Hematopoietic multipotent progenitor cell (in vitro differentiated cells): ENCODE measurements around the gene CXCR3. TPM values are rescaled to one million over a fixed set of nuclear protein-coding genes. Genes with fewer than 3 reads are reported as not detected.

Experiments used
- DNase-seq, 3 donors: peaks; one replicate each; pipeline ENCODE4 v3.0.0-alpha.2; 2011 to 2015; ENCODE audit warnings: low read depth in 2 of 3, low spot score in 2 of 3
- total RNA-seq: library from RNA; depleted of rRNA; stranded (reverse); fragments of >200 nt; gene quantifications from one replicate; pipeline ENCODE4 v1.2.3, GENCODE V29; 2012

Gene CXCR3
- total RNA-seq, 1 donor: 0.27 TPM

DNA sequence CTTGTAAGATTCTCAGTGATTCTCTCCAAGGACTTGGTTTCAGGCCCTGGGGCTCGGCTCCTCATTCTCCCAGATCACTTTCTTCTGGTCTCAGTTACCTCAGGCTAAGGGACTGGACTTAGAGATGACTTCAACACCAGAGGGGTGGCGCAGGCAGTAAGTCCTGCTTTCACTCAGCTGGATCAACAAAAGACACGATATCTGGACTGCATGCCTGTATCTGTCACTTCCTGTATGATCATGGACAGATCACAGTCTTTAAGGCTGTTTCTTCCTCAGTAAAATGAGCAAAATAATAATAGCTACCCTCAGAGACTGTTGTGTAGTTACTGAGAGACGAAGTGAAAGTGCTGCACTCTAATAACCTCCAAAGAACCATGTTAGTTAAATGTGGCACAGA lies 19.5 kb upstream of the CXCR3 start:
- no peak for DNase-seq

DNA sequence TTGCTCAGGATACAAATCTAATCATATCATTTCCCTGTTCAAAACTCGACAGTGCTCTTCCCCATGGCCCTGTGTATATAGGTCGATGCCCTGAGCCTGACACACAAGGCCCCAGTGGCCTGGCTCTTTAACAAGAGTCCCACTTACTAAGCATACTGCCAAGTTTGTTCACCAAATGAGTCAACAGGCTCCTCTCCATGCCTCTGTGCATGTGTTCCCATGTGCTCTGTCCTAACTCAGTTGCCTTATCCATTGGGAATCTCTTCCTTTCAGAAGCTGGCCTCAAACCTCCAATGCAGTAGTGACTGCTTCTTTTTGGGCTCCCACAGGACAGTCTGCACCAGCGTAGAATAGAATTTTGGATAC lies 18.9 kb upstream of the CXCR3 start:
- DNase-seq: no peak

DNA sequence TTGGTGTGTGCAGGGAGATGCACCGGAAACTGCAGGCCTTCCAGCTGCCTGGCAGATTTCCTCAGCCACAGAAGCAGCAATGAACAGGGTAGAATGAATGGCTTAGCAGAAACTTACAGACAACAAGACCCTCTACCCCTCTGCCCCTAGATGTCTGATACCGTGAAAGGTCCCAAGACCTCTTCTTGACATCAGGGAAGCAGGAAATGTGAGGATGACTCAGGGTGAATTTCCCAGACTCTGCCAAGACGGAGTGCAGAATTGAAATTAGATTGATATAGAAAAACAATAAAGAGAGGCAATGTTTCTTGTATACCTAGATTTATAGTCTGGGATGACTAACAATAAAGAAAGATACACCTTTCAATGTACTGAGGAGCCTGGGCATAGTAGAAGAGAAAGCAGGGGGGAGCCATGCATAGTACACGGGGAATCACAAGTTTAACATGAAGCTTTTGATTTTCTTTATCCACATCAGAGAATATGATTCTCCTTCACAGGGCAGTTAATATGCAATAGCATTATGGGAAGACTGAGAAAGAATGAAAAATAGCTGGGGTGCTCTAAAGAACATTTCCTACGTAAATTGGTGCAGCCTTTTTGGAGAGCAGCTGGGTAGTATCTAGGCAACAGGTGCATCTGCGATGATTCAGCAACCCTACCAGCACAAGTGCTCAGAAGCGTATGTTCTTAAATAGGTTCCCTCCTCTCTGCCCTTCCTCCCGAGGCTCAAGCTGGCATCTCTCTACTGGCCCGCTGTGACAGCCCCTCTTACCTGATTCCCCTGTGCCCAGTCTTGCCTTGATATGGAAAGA lies 18.3 kb upstream of the CXCR3 start:
- DNase-seq: peak in 1 of 3 donors; percentile 44

DNA sequence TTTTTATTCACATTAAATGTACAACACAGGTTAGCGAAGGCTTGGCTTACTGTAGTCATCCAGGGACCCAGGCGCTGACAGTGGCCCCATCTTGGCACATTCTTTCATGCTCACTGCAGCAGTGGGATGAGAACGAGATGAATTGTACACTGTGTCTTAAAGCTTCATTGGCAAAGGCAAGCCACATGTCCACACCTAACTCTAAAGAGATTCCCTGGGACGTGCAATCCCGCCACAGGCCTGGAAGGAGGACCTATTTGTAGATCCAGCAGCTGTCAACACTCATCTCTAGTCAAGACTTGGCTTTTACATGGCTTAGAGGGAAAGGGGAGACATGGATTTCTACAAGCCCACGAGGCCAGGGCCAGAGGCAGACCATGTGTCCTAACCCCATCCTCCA lies 16.1 kb upstream of the CXCR3 start:
- DNase-seq: no peak

DNA sequence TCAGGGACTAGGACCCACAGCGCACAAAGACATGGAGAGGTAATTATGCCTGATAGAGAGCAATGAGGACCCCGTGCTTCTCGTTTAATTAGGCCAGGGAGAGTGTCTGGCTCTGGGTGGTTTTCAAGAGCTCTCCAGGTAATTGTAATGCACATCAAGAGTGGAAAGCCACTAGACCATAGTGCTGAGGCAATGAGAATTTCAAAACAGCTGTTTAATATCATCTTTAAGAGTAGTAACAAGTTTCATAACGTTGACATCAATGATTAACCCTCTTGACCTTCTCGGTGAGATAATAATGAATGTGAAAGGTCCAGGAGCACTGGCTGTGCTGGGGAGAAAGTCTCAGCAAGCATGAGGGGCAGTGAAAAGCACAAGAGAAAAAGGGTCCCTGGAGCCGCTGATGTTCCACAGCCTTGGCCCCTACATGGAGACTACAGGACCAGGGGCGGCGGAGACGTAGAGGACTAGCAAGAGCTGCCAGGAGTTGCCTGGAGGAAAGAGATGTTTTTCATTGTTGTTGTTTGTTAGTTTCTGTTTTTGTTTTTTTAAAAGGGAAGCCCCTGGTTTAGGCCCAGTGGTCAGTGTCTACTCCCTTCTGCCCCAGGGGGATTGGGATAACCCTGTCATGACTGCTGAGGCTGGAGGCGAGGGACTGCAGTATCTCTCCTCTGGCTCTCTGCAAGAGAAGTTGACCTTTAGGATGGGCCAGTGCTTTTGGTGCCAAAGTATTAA lies 14.8 kb upstream of the CXCR3 start:
- no peak for DNase-seq

DNA sequence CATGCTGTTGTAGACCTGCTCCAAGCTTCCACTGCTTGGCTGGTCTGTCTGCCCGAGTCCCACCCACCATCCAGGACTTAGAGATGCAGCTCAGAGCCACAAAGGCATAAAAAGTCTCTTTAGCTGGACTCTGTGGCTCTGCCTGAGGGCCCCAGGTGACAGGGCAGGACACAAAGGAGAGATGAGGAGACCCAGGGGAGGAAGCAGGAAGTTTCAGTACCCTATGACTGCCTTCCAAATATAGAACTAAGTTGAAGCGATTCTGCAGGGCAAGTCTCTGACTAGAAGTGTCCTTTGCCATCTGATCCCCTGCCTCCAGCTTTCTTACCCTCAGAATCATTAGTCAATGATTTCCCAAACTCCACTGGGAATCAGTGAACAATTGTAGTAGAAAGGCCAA lies 11.2 kb upstream of the CXCR3 start:
- DNase-seq: no peak

DNA sequence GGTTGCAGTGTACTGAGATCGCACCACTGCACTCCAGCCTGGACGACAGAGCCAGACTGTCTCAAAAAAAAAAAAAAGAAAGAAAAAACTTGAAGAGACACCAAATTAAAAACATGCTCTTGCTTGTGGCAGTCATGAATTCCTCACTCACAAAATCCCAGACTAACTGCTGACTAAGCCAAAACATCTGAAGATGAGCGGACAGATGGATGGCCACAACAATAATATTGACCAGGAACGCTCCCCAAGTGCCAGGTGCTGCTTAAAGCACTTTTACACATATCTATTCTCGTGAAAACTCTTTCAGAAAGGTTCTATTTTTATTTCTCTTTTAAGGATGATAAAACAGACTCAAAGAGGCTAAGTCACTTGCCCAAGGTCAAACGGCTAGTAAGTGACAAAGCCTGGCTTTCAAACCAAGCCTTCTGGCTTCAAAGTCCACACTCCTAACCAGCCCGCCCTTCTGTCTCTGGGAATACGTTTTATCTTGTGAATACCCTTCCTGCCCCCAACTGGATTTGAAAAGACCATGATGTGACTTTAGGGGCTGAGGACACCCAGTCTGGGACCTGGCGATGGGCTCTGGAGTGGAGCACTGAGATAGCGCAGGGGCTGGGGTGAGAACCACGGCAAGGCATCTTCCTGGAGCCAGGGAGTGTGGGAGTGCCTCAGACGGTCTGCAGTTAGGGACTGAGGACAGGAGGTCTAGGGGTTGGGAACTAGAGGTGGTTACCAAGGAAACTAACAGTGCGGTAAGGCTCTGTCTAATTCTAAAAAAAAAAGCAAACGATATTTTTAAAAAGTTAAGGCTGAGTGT lies 9.5 kb upstream of the CXCR3 start:
- DNase-seq: no peak

- DNase-seq: no peak
These were observed 8.3 kb upstream of the CXCR3 start for GRCh38 chrX:71626576-71626975.

DNA sequence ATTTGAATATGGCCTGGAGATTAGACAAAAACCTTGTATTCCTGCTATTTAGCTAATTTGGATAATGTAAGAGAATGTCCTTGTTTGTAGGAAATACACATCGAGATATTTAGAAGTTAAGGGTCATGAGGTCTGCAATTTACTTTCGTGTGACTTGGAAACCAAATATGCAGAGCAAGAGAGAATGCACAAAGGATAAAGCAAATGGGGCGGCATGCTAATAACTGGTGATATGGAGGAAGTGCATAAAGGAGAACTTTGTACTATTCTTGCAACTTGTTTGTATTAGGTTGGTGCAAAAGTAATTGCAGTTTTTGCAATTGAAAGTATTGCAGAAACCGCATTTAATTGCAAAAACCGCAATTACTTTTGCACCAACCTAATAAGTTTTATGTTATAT lies 7.2 kb upstream of the CXCR3 start:
- DNase-seq: no peak

GRCh38 chrX:71623714-71624113 lies 5.4 kb upstream of the CXCR3 start:
- no peak for DNase-seq

DNA sequence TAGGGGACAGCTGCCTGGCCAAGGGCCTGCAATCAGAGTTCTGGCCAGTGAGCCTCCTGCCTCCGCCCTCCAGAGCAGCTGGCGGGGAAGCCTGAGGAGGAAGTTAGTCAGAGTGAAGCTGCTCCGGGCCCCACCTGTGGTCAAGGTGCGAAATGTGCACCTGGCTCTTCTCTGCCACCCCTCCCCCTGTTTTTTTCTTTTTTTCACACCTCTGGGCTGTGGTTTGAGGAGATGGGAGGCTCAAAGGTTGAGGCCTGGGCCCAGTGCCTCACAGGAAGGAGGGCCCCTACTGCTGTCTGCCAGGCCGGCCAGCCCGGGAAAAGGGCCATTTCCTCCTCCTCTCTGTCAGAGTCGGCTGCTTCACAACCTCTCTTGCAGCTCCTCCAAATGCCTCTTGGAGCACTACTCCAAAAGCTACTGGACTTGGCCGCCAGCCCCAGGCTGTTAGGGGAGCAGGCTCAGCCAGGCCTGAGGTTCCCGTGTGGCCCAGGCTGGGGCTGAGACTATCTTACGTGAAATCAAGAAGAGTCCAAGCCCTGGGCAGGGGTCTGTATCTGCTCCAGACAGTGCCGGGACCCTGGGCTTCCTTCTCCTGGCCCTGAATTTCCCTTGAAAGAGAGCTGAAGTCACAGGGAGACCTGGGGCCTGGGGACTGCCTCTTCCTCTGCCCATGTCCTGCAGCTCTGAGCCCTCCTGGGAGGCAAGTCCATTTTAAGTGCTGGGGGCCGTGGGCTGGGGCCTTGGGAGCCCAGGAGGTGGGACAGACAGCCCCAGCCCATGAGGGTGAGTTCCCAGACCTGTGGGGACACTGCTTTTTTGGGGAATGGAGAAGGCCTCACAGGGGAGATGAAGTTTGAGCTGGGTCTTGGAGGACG lies 4.5 kb upstream of the CXCR3 start:
- DNase-seq: peak; percentile 28 to 48 (median 37)

- DNase-seq: no peak
These were observed 3.8 kb upstream of the CXCR3 start for GRCh38 chrX:71622032-71622575.

GRCh38 chrX:71621603-71622002 lies 3.3 kb upstream of the CXCR3 start:
- no peak for DNase-seq

GRCh38 chrX:71619986-71620385 lies 1.7 kb upstream of the CXCR3 start:
- no peak for DNase-seq

DNA sequence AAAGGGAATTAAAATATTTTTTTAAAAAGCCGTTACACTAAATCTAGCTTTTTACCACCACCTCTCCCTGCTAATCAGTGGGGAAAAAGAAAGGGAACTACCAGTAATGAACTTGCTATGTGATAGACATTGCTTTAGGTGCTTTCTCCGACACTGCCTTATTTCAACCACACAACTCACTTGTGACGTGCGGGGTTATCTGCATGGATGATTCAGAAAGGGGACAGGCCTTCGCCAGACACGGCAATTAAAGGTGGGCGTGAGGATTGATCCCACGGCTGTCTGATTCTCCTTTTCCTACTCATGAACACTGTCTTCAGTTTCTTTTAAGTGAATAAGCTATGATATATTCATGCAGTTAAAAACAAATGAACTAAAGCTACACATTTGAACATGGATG lies 882 bp upstream of the CXCR3 start:
- DNase-seq: no peak

GRCh38 chrX:71618787-71619186 lies 476 bp upstream of the CXCR3 start:
- no peak for DNase-seq

GRCh38 chrX:71617742-71618141 lies 569 bp downstream of the CXCR3 start:
- DNase-seq: no peak

DNA sequence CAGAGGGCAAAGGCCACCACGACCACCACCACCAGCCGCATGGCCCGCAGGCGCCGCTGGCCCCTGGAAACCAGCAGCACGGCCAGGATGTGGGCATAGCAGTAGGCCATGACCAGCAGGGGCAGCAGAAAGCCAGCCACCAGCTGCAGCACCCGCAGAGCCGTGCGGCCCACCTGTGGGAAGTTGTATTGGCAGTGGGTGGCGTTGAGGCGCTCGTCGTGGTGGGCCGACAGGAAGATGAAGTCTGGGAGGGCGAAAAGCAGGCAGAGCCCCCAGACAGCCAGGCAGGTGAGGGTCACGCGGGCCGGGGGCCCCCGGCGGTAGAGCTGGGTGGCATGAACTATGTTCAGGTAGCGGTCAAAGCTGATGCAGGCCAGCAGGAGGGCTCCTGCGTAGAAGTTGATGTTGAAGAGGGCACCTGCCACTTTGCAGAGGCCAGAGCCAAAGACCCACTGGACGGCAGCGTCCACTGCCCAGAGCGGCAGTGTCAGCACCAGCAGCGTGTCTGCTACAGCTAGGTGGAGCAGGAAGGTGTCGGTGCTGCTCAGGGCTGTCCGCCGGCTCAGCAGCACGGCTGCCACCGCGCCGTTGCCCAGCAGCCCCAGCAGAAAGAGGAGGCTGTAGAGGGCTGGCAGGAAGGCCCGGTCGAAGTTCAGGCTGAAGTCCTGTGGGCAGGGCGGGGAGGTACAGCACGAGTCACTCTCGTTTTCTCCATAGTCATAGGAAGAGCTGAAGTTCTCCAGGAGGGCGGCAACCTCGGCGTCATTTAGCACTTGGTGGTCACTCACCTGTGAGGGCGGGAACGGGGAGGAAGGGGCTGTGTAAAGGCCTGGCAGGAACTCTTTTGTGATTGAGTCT lies 1.4 kb downstream of the CXCR3 start:
- DNase-seq: no peak

- no peak for DNase-seq
These were observed 2.4 kb downstream of the CXCR3 start for GRCh38 chrX:71615954-71616353.
